H9 (cell line): ENCODE results near the gene DDX24. TPM values are rescaled to one million over a fixed set of nuclear protein-coding genes. Genes with fewer than 3 reads are reported as not detected.

Experiments used
- DNase-seq: peaks from one replicate; pipeline ENCODE4 v3.0.0-alpha.2; 2017
- H2AFZ ChIP-seq: one replicate; pipeline ENCODE4 v1.6.1; 2013; ENCODE audit warnings: mild to moderate bottlenecking, low read length, control low read depth, moderate library complexity
- H2AK5ac ChIP-seq: 2 replicates; pipeline ENCODE4 v1.6.1; 2013; ENCODE audit warnings: low read length, control low read depth, mixed read lengths; ENCODE audit not compliant: insufficient read length
- H2BK120ac ChIP-seq: one replicate; pipeline ENCODE4 v1.6.1; 2013; ENCODE audit warnings: low read depth, mild to moderate bottlenecking, low read length, control low read depth, inconsistent platforms; ENCODE audit not compliant: poor library complexity, severe bottlenecking
- H2BK12ac ChIP-seq: 2 replicates; pipeline ENCODE4 v1.6.1; 2013; ENCODE audit warnings: low read length, control low read depth, mixed read lengths, low read depth; ENCODE audit not compliant: insufficient read length
- H2BK15ac ChIP-seq: 2 replicates; pipeline ENCODE4 v1.6.1; 2013; ENCODE audit warnings: low read depth, low read length, control low read depth
- H2BK20ac ChIP-seq: one replicate; pipeline ENCODE4 v1.6.1; 2013; ENCODE audit warnings: low read depth, mild to moderate bottlenecking, low read length, control low read depth, inconsistent platforms; ENCODE audit not compliant: poor library complexity, severe bottlenecking
- H2BK5ac ChIP-seq: 2 replicates; pipeline ENCODE4 v1.6.1; 2013; ENCODE audit warnings: low read length, control low read depth, mixed read lengths; ENCODE audit not compliant: insufficient read length
- H3K14ac ChIP-seq: 2 replicates; pipeline ENCODE4 v1.6.1; 2013; ENCODE audit warnings: low read length, control low read depth; ENCODE audit not compliant: insufficient read depth
- H3K18ac ChIP-seq: 2 replicates; pipeline ENCODE4 v1.6.1; 2013; ENCODE audit warnings: low read depth, mild to moderate bottlenecking, mixed read lengths, low read length, control low read depth; ENCODE audit not compliant: insufficient read length
- H3K23ac ChIP-seq: 2 replicates; pipeline ENCODE4 v1.6.1; 2013; ENCODE audit warnings: low read length, control low read depth, mixed read lengths, low read depth; ENCODE audit not compliant: insufficient read length
- H3K23me2 ChIP-seq: 2 replicates; pipeline ENCODE4 v1.6.1; 2013; ENCODE audit warnings: low read depth, mild to moderate bottlenecking, mixed read lengths, low read length, control low read depth; ENCODE audit not compliant: insufficient read length, poor library complexity, severe bottlenecking
- H3K27ac ChIP-seq: 2 replicates; pipeline ENCODE4 v1.5.1; 2013; ENCODE audit warnings: low read length, control low read depth, mixed read lengths, low read depth; ENCODE audit not compliant: insufficient read length
- H3K27me3 ChIP-seq: 2 replicates; pipeline ENCODE4 v1.6.1; 2013; ENCODE audit warnings: low read length, control low read depth, inconsistent platforms; ENCODE audit not compliant: insufficient read depth
- H3K4ac ChIP-seq: 2 replicates; pipeline ENCODE4 v1.6.1; 2013; ENCODE audit warnings: low read depth, mild to moderate bottlenecking, control low read depth, inconsistent platforms, low read length, moderate library complexity
- H3K4me1 ChIP-seq: 2 replicates; pipeline ENCODE4 v1.6.1; 2013; ENCODE audit warnings: low read length, control low read depth, inconsistent platforms; ENCODE audit not compliant: insufficient read depth
- H3K4me2 ChIP-seq: 2 replicates; pipeline ENCODE4 v1.6.1; 2013; ENCODE audit warnings: low read length, control low read depth, mixed read lengths; ENCODE audit not compliant: insufficient read length, insufficient read depth
- H3K56ac ChIP-seq: 2 replicates; pipeline ENCODE4 v1.6.1; 2013; ENCODE audit warnings: low read depth, mild to moderate bottlenecking, mixed read lengths, low read length, control low read depth; ENCODE audit not compliant: insufficient read length
- H3K79me1 ChIP-seq: 2 replicates; pipeline ENCODE4 v1.6.1; 2013; ENCODE audit warnings: low read depth, mild to moderate bottlenecking, moderate library complexity, low read length, control low read depth, inconsistent platforms; ENCODE audit not compliant: insufficient read depth, poor library complexity, severe bottlenecking
- H3K79me2 ChIP-seq: 2 replicates; pipeline ENCODE4 v1.6.1; 2013; ENCODE audit warnings: low read length, control low read depth, inconsistent platforms; ENCODE audit not compliant: insufficient read depth
- H3K9ac ChIP-seq: 2 replicates; pipeline ENCODE4 v1.6.1; 2013; ENCODE audit warnings: low read length, control low read depth, mixed read lengths; ENCODE audit not compliant: insufficient read length; ENCODE audit errors: extremely low read depth
- H3K9me3 ChIP-seq: one replicate; pipeline ENCODE4 v1.6.1; 2013; ENCODE audit warnings: low read depth, low read length, inconsistent platforms; ENCODE audit not compliant: control insufficient read depth
- H3T11ph ChIP-seq: one replicate; pipeline ENCODE4 v1.6.1; 2013; ENCODE audit warnings: mild to moderate bottlenecking, low read length, control low read depth, inconsistent platforms
- H4K20me1 ChIP-seq: one replicate; pipeline ENCODE4 v1.6.1; 2013; ENCODE audit not compliant: control insufficient read depth, insufficient read length, insufficient read depth
- H4K5ac ChIP-seq: 2 replicates; pipeline ENCODE4 v1.6.1; 2013; ENCODE audit warnings: low read depth, mild to moderate bottlenecking, mixed read lengths, low read length, control low read depth; ENCODE audit not compliant: insufficient read length
- H4K8ac ChIP-seq: replicated peaks from 2 replicates; pipeline ENCODE4 v1.6.1; 2013; ENCODE audit warnings: low read length, control low read depth, mixed read lengths, low read depth; ENCODE audit not compliant: insufficient read length
- H4K91ac ChIP-seq: 2 replicates; pipeline ENCODE4 v1.6.1; 2013; ENCODE audit warnings: low read depth, mild to moderate bottlenecking, moderate library complexity, mixed read lengths, low read length, control low read depth; ENCODE audit not compliant: insufficient read length
- H3K27ac Mint-ChIP-seq, 3 experiments: 2 replicates in 2 of 3; 3 replicates in 1 of 3; pipeline ENCODE4 v1.8.0; 2020 to 2021; ENCODE audit warnings: mixed read lengths in 3 of 3, mild to moderate bottlenecking in 1 of 3, moderate library complexity in 1 of 3
- H3K27me3 Mint-ChIP-seq: 2 replicates; pipeline ENCODE4 v1.8.0; 2021; ENCODE audit warnings: low read depth, mild to moderate bottlenecking, moderate library complexity, mixed read lengths
- H3K36me3 Mint-ChIP-seq, 3 experiments: 2 replicates in 2 of 3; 3 replicates in 1 of 3; pipeline ENCODE4 v1.8.0; 2020 to 2021; ENCODE audit warnings: low read depth in 3 of 3, mixed read lengths in 3 of 3; ENCODE audit not compliant: insufficient read depth in 1 of 3
- H3K4me1 Mint-ChIP-seq, 2 experiments: 2 replicates each; pipeline ENCODE4 v1.8.0; 2020; ENCODE audit warnings: mixed read lengths in 2 of 2
- H3K4me3 Mint-ChIP-seq, 2 experiments: 2 replicates in 1 of 2; 3 replicates in 1 of 2; pipeline ENCODE4 v1.8.0; 2020 to 2021; ENCODE audit warnings: mild to moderate bottlenecking in 2 of 2, mixed read lengths in 2 of 2, moderate library complexity in 1 of 2
- H3K9me3 Mint-ChIP-seq, 2 experiments: 2 replicates in 1 of 2; 3 replicates in 1 of 2; pipeline ENCODE4 v1.8.0; 2020; ENCODE audit warnings: mild to moderate bottlenecking in 2 of 2, mixed read lengths in 2 of 2, moderate library complexity in 1 of 2
- WGBS: extraction: QIAGEN DNeasy Blood & Tissue Kit; methylation state at CpG from one replicate; pipeline ENCODE4 v1.1.7; 2013; ENCODE audit warnings: missing lambda C conversion rate, low lambda C conversion rate, mixed read lengths; ENCODE audit not compliant: insufficient read length; ENCODE audit errors: extremely low coverage; 5-methylcytosine and 5-hydroxymethylcytosine counted together
- total RNA-seq: library from RNA; stranded (reverse); gene quantifications from 2 replicates; pipeline ENCODE4 v1.2.1, GENCODE V29; 2021
- TF ChIP-seq, protein P1 (sequence below): fragments of 200-600 bp; sonication (generic); conservative IDR thresholded peaks from 3 replicates; pipeline ENCODE4 v1.8.0; 2021; ENCODE audit warnings: antibody characterized with exemption, mild to moderate bottlenecking

Gene DDX24
- total RNA-seq, 1 experiment from 2014 or later = 172 TPM

DNA sequence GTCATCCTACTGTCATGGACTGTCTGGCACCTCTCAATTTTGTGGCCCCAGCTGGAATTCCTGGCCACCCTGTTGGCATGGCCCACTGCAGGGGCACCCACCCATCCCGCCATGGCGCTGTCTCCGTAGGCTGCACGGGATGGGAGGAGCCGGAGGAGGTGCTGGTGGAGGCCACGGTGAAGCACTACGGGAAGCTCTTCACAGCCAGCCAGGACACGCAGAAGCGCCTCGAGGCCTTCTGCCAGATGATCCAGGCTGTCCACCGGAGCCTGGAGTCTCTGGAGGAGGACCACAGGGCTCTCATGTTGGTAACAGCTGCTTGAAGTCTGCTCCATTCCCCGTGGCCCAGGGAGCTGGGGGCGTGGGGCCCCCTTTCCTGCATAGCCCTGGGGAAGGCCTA lies 80.0 kb downstream of the DDX24 start:
- no peak overlapping the region for H3K23ac ChIP-seq
- no peak overlapping the region; the same call in 1 of the 2 replicates for H3K14ac ChIP-seq
- H4K91ac ChIP-seq = no peak overlapping the region
- H3K9ac ChIP-seq = no peak overlapping the region
- H3K27me3 ChIP-seq = no peaks in the 10 kb centered on the region
- H2BK5ac ChIP-seq = no peak overlapping the region
- H3T11ph ChIP-seq = no peak overlapping the region
- no peak overlapping the region for H2AFZ ChIP-seq
- H3K27ac ChIP-seq = no peak overlapping the region
- H2AK5ac ChIP-seq = no peak overlapping the region
- H3K79me2 ChIP-seq = no peaks in the 10 kb centered on the region
- H3K23me2 ChIP-seq = no peaks in the 10 kb centered on the region
- no peak overlapping the region for H2BK20ac ChIP-seq
- no peak overlapping the region for H4K8ac ChIP-seq
- H2BK15ac ChIP-seq = no peak overlapping the region
- H3K79me1 ChIP-seq = no peaks in the 10 kb centered on the region
- DNase-seq = no peak
- no peak overlapping the region for H3K4me3 Mint-ChIP-seq
- H3K4me2 ChIP-seq = no peak overlapping the region
- no peaks in the 10 kb centered on the region for H4K20me1 ChIP-seq
- H3K18ac ChIP-seq = no peak overlapping the region
- peaks cover 5% of the 10 kb centered on the region for H3K27me3 Mint-ChIP-seq
- no peak overlapping the region for H3K4ac ChIP-seq
- H3K27ac Mint-ChIP-seq = no peak overlapping the region
- H3K9me3 Mint-ChIP-seq = no peaks in the 10 kb centered on the region
- no peak overlapping the region for H2BK12ac ChIP-seq
- H3K9me3 ChIP-seq = no peaks in the 10 kb centered on the region
- no peaks in the 10 kb centered on the region for H3K4me1 ChIP-seq
- H4K5ac ChIP-seq = no peak overlapping the region
- WGBS = no CpG with 5 or more reads among the region's 13 CpGs
- H3K56ac ChIP-seq = no peak overlapping the region
- H3K4me1 Mint-ChIP-seq = peaks cover 4 to 25% of the 10 kb centered on the region in 2 experiments
- no peaks in the 10 kb centered on the region for H3K36me3 Mint-ChIP-seq
- no peak overlapping the region for H2BK120ac ChIP-seq
- TF ChIP-seq, protein P1, sequence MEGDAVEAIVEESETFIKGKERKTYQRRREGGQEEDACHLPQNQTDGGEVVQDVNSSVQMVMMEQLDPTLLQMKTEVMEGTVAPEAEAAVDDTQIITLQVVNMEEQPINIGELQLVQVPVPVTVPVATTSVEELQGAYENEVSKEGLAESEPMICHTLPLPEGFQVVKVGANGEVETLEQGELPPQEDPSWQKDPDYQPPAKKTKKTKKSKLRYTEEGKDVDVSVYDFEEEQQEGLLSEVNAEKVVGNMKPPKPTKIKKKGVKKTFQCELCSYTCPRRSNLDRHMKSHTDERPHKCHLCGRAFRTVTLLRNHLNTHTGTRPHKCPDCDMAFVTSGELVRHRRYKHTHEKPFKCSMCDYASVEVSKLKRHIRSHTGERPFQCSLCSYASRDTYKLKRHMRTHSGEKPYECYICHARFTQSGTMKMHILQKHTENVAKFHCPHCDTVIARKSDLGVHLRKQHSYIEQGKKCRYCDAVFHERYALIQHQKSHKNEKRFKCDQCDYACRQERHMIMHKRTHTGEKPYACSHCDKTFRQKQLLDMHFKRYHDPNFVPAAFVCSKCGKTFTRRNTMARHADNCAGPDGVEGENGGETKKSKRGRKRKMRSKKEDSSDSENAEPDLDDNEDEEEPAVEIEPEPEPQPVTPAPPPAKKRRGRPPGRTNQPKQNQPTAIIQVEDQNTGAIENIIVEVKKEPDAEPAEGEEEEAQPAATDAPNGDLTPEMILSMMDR = no peak
